OCI-LY1 (cell line): Measurements from ENCODE around the gene PRADC1.

ENCODE experiments used
- H2AFZ ChIP-seq: fragments of 200-600 bp; sonication (generic), shearing (Covaris generic); 2 replicates; pipeline ENCODE4 v1.6.0; 2014; ENCODE audit warnings: antibody characterized with exemption, mild to moderate bottlenecking, low read length
- H3F3A ChIP-seq: fragments of 200-600 bp; sonication (generic), shearing (Covaris generic); 2 replicates; pipeline ENCODE4 v1.6.0; 2014; ENCODE audit warnings: mild to moderate bottlenecking, antibody characterized with exemption, low read length, moderate library complexity; ENCODE audit not compliant: insufficient read depth
- H3K27ac ChIP-seq: fragments of 200-600 bp; sonication (generic); 2 replicates; pipeline ENCODE4 v1.5.1; 2014; ENCODE audit warnings: low read length, mixed run types, mild to moderate bottlenecking, low read depth; ENCODE audit not compliant: poor library complexity, severe bottlenecking
- H3K27me3 ChIP-seq: fragments of 200-600 bp; sonication (generic); 2 replicates; pipeline ENCODE4 v1.6.0; 2014; ENCODE audit warnings: antibody characterized with exemption, mild to moderate bottlenecking, low read length, moderate library complexity; ENCODE audit not compliant: insufficient read depth
- H3K36me3 ChIP-seq: fragments of 200-600 bp; sonication (generic); 2 replicates; pipeline ENCODE4 v1.6.1; 2014; ENCODE audit warnings: mild to moderate bottlenecking, antibody characterized with exemption, low read length, moderate library complexity, mixed read lengths; ENCODE audit not compliant: insufficient read depth
- H3K4me1 ChIP-seq: fragments of 200-600 bp; sonication (generic); 2 replicates; pipeline ENCODE4 v1.5.1; 2014; ENCODE audit warnings: mild to moderate bottlenecking, low read length, moderate library complexity; ENCODE audit not compliant: insufficient read depth, severe bottlenecking
- H3K4me2 ChIP-seq: fragments of 200-600 bp; sonication (generic), shearing (Covaris generic); 2 replicates; pipeline ENCODE4 v1.6.1; 2014; ENCODE audit warnings: low read length
- H3K4me3 ChIP-seq: fragments of 200-600 bp; sonication (generic); 2 replicates; pipeline ENCODE4 v1.5.1; 2014; ENCODE audit warnings: low read length, low read depth, mild to moderate bottlenecking, mixed read lengths; ENCODE audit not compliant: poor library complexity, severe bottlenecking
- H3K79me2 ChIP-seq: fragments of 200-600 bp; shearing (Covaris generic); 2 replicates; pipeline ENCODE4 v1.6.1; 2016; ENCODE audit warnings: mixed run types, low read length, mixed read lengths; ENCODE audit not compliant: insufficient read depth
- H3K9ac ChIP-seq: fragments of 200-600 bp; sonication (generic), shearing (Covaris generic); 2 replicates; pipeline ENCODE4 v1.6.1; 2014; ENCODE audit warnings: mild to moderate bottlenecking, low read length, mixed read lengths
- H3K9me2 ChIP-seq: fragments of 200-600 bp; sonication (generic), shearing (Covaris generic); 2 replicates; pipeline ENCODE4 v1.6.1; 2014; ENCODE audit warnings: low read depth, mild to moderate bottlenecking, low read length, mixed read lengths
- H3K9me3 ChIP-seq: fragments of 200-600 bp; shearing (Covaris generic); 2 replicates; pipeline ENCODE4 v1.6.1; 2014; ENCODE audit warnings: low read length, mixed read lengths
- H4K20me1 ChIP-seq: fragments of 200-600 bp; sonication (generic), shearing (Covaris generic); 2 replicates; pipeline ENCODE4 v1.6.0; 2016; ENCODE audit warnings: mild to moderate bottlenecking, low read length; ENCODE audit not compliant: insufficient read depth
- EZH2 ChIP-seq: fragments of 200-600 bp; sonication (generic), shearing (Covaris generic); IDR thresholded peaks from 2 replicates; pipeline ENCODE4 v1.8.0; 2017; ENCODE audit warnings: borderline replicate concordance, mixed run types, mild to moderate bottlenecking, antibody characterized with exemption, low read length, moderate library complexity, mixed read lengths
- TF ChIP-seq, protein P1 (sequence below): fragments of 200-600 bp; sonication (generic), shearing (Covaris generic); IDR thresholded peaks from 2 replicates; pipeline ENCODE4 v1.5.1; 2017; ENCODE audit warnings: mild to moderate bottlenecking, antibody characterized with exemption, low read length, moderate library complexity, mixed read lengths

Gene PRADC1

GRCh38 chr2:73212098-73212447 lies 21.0 kb downstream of the PRADC1 start:
- no peak overlapping the region for H3K4me2 ChIP-seq
- TF ChIP-seq, protein P1, sequence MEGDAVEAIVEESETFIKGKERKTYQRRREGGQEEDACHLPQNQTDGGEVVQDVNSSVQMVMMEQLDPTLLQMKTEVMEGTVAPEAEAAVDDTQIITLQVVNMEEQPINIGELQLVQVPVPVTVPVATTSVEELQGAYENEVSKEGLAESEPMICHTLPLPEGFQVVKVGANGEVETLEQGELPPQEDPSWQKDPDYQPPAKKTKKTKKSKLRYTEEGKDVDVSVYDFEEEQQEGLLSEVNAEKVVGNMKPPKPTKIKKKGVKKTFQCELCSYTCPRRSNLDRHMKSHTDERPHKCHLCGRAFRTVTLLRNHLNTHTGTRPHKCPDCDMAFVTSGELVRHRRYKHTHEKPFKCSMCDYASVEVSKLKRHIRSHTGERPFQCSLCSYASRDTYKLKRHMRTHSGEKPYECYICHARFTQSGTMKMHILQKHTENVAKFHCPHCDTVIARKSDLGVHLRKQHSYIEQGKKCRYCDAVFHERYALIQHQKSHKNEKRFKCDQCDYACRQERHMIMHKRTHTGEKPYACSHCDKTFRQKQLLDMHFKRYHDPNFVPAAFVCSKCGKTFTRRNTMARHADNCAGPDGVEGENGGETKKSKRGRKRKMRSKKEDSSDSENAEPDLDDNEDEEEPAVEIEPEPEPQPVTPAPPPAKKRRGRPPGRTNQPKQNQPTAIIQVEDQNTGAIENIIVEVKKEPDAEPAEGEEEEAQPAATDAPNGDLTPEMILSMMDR, result no peak
- TF ChIP-seq EZH2, result no peak

DNA sequence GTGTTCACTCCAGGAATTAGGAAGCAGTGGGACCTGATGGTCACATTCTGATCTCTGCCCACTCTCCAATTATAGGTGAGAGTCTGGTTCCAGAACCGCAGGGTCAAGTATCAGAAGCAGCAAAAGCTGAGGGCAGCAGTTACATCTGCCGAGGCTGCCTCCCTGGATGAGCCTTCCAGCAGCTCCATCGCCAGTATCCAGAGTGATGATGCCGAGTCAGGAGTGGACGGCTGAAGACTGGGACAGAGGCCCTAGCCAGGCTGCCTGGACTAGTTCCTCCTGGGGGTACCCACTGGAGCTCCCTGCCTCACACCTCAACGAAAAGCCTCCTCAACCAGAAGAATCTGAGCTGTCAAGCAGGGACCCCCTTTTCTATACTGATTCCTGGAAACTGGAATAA lies 22.3 kb downstream of the PRADC1 start:
- Histone ChIP-seq H2AFZ (no peak overlapping the region), H3K4me3 (no peak overlapping the region), H3K4me2 (no peak overlapping the region), H3K9me2 (no peaks in the 10 kb centered on the region), H3K27ac (no peak overlapping the region), H3K9me3 (no peaks in the 10 kb centered on the region), H3K9ac (no peak overlapping the region), H3K36me3 (no peaks in the 10 kb centered on the region), H3K79me2 (peaks cover 8% of the 10 kb centered on the region), H3F3A (no peaks in the 10 kb centered on the region), H3K27me3 (0 out of 2 replicates have a peak, but pooled peaks cover 2% of the 10 kb centered on the region), H4K20me1 (no peaks in the 10 kb centered on the region), H3K4me1 (peaks cover 26% of the 10 kb centered on the region)
- TF ChIP-seq EZH2, result no peak
- TF ChIP-seq, protein P1, result no peak

More at GRCh38 chr2:73212098-73212447, 21.0 kb downstream of the PRADC1 start:
- H3K36me3 ChIP-seq, result no peaks in the 10 kb centered on the region
- no peaks in the 10 kb centered on the region for H3K9me2 ChIP-seq
- no peak overlapping the region for H3K27ac ChIP-seq
- no peaks in the 10 kb centered on the region for H4K20me1 ChIP-seq
- H3K4me1 ChIP-seq, result peaks cover 26% of the 10 kb centered on the region
- H3K9ac ChIP-seq, result no peak overlapping the region
- no peak overlapping the region for H2AFZ ChIP-seq
- no peak overlapping the region for H3K4me3 ChIP-seq
- 0 out of 2 replicates have a peak, but pooled peaks cover 2% of the 10 kb centered on the region for H3K27me3 ChIP-seq
- H3F3A ChIP-seq, result no peaks in the 10 kb centered on the region
- H3K9me3 ChIP-seq, result no peaks in the 10 kb centered on the region
- peaks cover 8% of the 10 kb centered on the region for H3K79me2 ChIP-seq

- TF ChIP-seq, protein P1, result no peak
- TF ChIP-seq EZH2, result no peak
- Histone ChIP-seq H3K4me3 (no peak overlapping the region), H3K27me3 (0 out of 2 replicates have a peak, but pooled peaks cover 2% of the 10 kb centered on the region), H2AFZ (no peak overlapping the region), H3K79me2 (peaks cover 6% of the 10 kb centered on the region), H3K27ac (no peak overlapping the region), H3K9me2 (no peaks in the 10 kb centered on the region), H4K20me1 (no peaks in the 10 kb centered on the region), H3K4me2 (no peak overlapping the region), H3K9me3 (no peaks in the 10 kb centered on the region), H3K36me3 (no peaks in the 10 kb centered on the region), H3F3A (no peaks in the 10 kb centered on the region), H3K4me1 (peaks cover 19% of the 10 kb centered on the region), H3K9ac (no peak overlapping the region)
Measured at GRCh38 chr2:73210019-73210418, 23.0 kb downstream of the PRADC1 start.
